ENCODE data around the gene FHOD3.
"Not testable (repeated sequence)": the region's sequence is repeated elsewhere in the genome, so short reads cannot be mapped to it uniquely, and the experiment has no call there.

The FHOD3 gene

DNA sequence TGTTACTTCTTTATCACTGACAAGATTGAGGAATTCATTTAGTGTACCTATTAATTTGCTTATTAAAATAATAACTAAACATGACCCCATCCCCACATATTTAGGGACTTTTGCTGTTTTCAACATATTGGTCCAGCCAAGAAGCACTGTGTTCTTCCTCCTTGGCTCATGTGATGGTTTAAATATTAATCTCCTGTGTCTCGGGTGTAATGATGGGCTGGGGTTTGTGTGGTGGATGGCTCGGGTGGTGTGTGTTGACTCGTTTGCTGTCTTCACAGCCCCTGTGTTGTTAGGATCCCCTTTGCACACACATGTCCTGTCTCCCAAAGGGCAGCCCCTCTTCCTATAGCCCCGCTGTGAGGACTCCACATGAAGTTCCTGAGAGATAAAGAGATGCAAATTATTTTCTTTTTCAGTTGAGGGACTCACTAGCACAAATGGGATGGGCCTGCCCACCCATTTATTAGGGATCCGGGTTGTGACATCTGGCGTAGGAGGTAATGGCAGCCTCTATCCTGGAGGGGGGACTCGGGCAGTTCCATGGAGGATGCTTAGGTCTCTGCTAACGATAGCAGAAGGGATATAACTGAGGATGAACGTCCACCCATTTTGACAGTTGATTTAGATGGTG lies 53.4 kb downstream of the FHOD3 start:
- Histone ChIP-seq H2AFZ (ENCODE audit: low read length) (no peak overlapping the region), H3F3A (ENCODE audit: insufficient read depth, low read length) (no peaks in the 10 kb centered on the region), H3K9ac (ENCODE audit: low read length) (no peak overlapping the region), H3K9me3 (replicated peaks; ENCODE audit: insufficient read depth, low read length) (no peaks in the 10 kb centered on the region), H3K9me2 (replicated peaks; ENCODE audit: insufficient read depth, low read length) (no peaks in the 10 kb centered on the region), H3K79me2 (ENCODE audit: low read length) (no peaks in the 10 kb centered on the region), H3K27ac (ENCODE audit: low read length) (no peak overlapping the region), H4K20me1 (ENCODE audit: insufficient read depth, low read length) (no peaks in the 10 kb centered on the region), H3K36me3 (replicated peaks; ENCODE audit: insufficient read depth, low read length) (no peaks in the 10 kb centered on the region), H3K4me2 (ENCODE audit: low read depth, low read length) (no peak overlapping the region), H3K27me3 (replicated peaks; ENCODE audit: insufficient read depth, low read length) (no peaks in the 10 kb centered on the region), H3K4me1 (ENCODE audit: low read length) (no peaks in the 10 kb centered on the region), H3K4me3 (ENCODE audit: low read length) (no peak overlapping the region)
- DNase-seq: no peak
- TF ChIP-seq, protein P1, sequence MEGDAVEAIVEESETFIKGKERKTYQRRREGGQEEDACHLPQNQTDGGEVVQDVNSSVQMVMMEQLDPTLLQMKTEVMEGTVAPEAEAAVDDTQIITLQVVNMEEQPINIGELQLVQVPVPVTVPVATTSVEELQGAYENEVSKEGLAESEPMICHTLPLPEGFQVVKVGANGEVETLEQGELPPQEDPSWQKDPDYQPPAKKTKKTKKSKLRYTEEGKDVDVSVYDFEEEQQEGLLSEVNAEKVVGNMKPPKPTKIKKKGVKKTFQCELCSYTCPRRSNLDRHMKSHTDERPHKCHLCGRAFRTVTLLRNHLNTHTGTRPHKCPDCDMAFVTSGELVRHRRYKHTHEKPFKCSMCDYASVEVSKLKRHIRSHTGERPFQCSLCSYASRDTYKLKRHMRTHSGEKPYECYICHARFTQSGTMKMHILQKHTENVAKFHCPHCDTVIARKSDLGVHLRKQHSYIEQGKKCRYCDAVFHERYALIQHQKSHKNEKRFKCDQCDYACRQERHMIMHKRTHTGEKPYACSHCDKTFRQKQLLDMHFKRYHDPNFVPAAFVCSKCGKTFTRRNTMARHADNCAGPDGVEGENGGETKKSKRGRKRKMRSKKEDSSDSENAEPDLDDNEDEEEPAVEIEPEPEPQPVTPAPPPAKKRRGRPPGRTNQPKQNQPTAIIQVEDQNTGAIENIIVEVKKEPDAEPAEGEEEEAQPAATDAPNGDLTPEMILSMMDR (IDR thresholded peaks at IDR 0.05; ENCODE audit: low read length): no peak
- no peak for TF ChIP-seq EZH2 (optimal IDR thresholded peaks at IDR 0.05; ENCODE audit: low read depth, low read length)
- TF ChIP-seq EZH2phosphoT487 (IDR thresholded peaks at IDR 0.05; ENCODE audit: low read length): no peak

DNA sequence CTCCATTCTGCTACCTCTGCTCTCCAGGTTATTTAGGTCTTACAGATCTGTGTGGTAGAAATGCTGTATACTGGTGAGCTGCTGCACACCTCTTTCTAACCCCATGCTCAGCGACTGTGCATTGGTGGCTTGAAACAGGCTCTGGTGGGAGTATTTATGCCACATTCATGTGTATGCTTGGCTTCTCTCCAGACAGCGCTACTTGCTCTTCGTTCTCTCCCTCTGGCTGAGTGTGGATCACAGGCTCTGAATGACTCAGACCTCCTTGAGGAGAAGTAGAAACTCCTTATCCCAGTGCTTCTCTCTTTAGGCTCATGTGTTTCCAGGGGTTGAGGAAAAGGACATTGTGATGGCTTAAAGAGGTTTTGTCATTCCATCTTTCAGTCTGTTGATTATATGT lies 54.9 kb downstream of the FHOD3 start:
- Histone ChIP-seq H2AFZ (ENCODE audit: low read length) (no peak overlapping the region), H3K9me3 (replicated peaks; ENCODE audit: insufficient read depth, low read length) (no peaks in the 10 kb centered on the region), H3K36me3 (replicated peaks; ENCODE audit: insufficient read depth, low read length) (no peaks in the 10 kb centered on the region), H3K27ac (ENCODE audit: low read length) (no peak overlapping the region), H3K27me3 (replicated peaks; ENCODE audit: insufficient read depth, low read length) (no peaks in the 10 kb centered on the region), H3K79me2 (ENCODE audit: low read length) (no peaks in the 10 kb centered on the region), H3K9me2 (replicated peaks; ENCODE audit: insufficient read depth, low read length) (no peaks in the 10 kb centered on the region), H3K4me3 (ENCODE audit: low read length) (no peak overlapping the region), H3K4me2 (ENCODE audit: low read depth, low read length) (no peak overlapping the region), H3F3A (ENCODE audit: insufficient read depth, low read length) (no peaks in the 10 kb centered on the region), H4K20me1 (ENCODE audit: insufficient read depth, low read length) (no peaks in the 10 kb centered on the region), H3K9ac (ENCODE audit: low read length) (no peak overlapping the region), H3K4me1 (ENCODE audit: low read length) (no peaks in the 10 kb centered on the region)
- no peak for DNase-seq
- TF ChIP-seq EZH2phosphoT487 (IDR thresholded peaks at IDR 0.05; ENCODE audit: low read length) (no peak), EZH2 (optimal IDR thresholded peaks at IDR 0.05; ENCODE audit: low read depth, low read length) (no peak)
- TF ChIP-seq, protein P1 (IDR thresholded peaks at IDR 0.05; ENCODE audit: low read length): no peak

DNA sequence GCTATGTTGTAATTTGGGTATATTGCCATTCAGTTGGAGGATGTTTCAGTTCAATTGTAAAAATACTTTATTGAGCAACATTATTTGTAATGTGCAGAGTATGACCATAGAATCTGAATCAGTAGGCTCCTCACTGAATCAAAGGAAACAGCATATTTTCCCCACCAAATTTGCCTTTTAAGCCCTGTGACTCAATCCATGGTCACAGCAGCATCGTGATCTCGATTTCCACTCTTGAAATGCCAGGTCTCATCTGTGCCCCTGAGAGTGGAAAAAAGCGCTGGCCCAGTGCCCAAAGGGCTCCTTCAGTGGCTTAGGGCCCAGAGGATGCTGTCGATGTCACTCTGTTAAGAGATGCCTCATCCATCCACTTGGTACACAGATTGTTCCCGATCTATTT lies 57.5 kb downstream of the FHOD3 start:
- no peak overlapping the region for H3K4me3 ChIP-seq (ENCODE audit: low read length)
- no peak for TF ChIP-seq EZH2 (optimal IDR thresholded peaks at IDR 0.05; ENCODE audit: low read depth, low read length)
- H3K27ac ChIP-seq (ENCODE audit: low read length): no peak overlapping the region
- no peak overlapping the region for H3K9ac ChIP-seq (ENCODE audit: low read length)
- no peaks in the 10 kb centered on the region for H3F3A ChIP-seq (ENCODE audit: insufficient read depth, low read length)
- H2AFZ ChIP-seq (ENCODE audit: low read length): no peak overlapping the region
- no peaks in the 10 kb centered on the region for H3K36me3 ChIP-seq (replicated peaks; ENCODE audit: insufficient read depth, low read length)
- no peaks in the 10 kb centered on the region for H3K27me3 ChIP-seq (replicated peaks; ENCODE audit: insufficient read depth, low read length)
- no peak overlapping the region for H3K4me2 ChIP-seq (ENCODE audit: low read depth, low read length)
- DNase-seq: no peak
- H3K79me2 ChIP-seq (ENCODE audit: low read length): no peaks in the 10 kb centered on the region
- no peaks in the 10 kb centered on the region for H4K20me1 ChIP-seq (ENCODE audit: insufficient read depth, low read length)
- H3K9me3 ChIP-seq (replicated peaks; ENCODE audit: insufficient read depth, low read length): no peaks in the 10 kb centered on the region
- H3K9me2 ChIP-seq (replicated peaks; ENCODE audit: insufficient read depth, low read length): no peaks in the 10 kb centered on the region
- H3K4me1 ChIP-seq (ENCODE audit: low read length): peaks cover 5% of the 10 kb centered on the region

DNA sequence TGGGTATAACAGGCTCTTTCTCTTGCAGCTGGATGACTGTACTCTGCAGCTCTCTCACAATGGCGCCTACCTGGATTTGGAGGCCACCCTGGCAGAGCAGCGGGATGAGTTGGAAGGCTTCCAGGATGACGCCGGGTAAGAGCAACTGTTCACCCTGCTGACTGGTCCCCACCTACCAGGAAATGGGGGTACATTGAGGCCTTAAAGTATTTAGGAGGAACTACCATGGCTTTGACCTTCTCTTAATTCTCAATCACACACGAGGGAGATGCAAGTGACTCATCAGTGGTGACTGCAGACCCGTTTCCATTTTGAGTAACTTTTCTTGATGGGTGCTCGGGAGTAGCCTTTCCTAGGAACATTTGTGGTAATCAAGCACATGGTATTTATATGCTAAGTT lies 58.0 kb downstream of the FHOD3 start:
- no peak overlapping the region for H3K9ac ChIP-seq (ENCODE audit: low read length)
- H3K4me2 ChIP-seq (ENCODE audit: low read depth, low read length): no peak overlapping the region
- no peaks in the 10 kb centered on the region for H3K27me3 ChIP-seq (replicated peaks; ENCODE audit: insufficient read depth, low read length)
- H3K9me3 ChIP-seq (replicated peaks; ENCODE audit: insufficient read depth, low read length): no peaks in the 10 kb centered on the region
- H2AFZ ChIP-seq (ENCODE audit: low read length): no peak overlapping the region
- DNase-seq: no peak
- H3K4me3 ChIP-seq (ENCODE audit: low read length): no peak overlapping the region
- H3K4me1 ChIP-seq (ENCODE audit: low read length): peaks cover 10% of the 10 kb centered on the region
- no peaks in the 10 kb centered on the region for H3K9me2 ChIP-seq (replicated peaks; ENCODE audit: insufficient read depth, low read length)
- H4K20me1 ChIP-seq (ENCODE audit: insufficient read depth, low read length): no peaks in the 10 kb centered on the region
- peaks cover 3% of the 10 kb centered on the region; the same call in 1 of the 2 replicates for H3F3A ChIP-seq (ENCODE audit: insufficient read depth, low read length)
- H3K79me2 ChIP-seq (ENCODE audit: low read length): no peaks in the 10 kb centered on the region
- H3K36me3 ChIP-seq (replicated peaks; ENCODE audit: insufficient read depth, low read length): no peaks in the 10 kb centered on the region
- no peak for TF ChIP-seq EZH2phosphoT487 (IDR thresholded peaks at IDR 0.05; ENCODE audit: low read length)
- TF ChIP-seq EZH2 (optimal IDR thresholded peaks at IDR 0.05; ENCODE audit: low read depth, low read length): no peak
- TF ChIP-seq, protein P1 (IDR thresholded peaks at IDR 0.05; ENCODE audit: low read length): no peak
- no peak overlapping the region for H3K27ac ChIP-seq (ENCODE audit: low read length)

DNA sequence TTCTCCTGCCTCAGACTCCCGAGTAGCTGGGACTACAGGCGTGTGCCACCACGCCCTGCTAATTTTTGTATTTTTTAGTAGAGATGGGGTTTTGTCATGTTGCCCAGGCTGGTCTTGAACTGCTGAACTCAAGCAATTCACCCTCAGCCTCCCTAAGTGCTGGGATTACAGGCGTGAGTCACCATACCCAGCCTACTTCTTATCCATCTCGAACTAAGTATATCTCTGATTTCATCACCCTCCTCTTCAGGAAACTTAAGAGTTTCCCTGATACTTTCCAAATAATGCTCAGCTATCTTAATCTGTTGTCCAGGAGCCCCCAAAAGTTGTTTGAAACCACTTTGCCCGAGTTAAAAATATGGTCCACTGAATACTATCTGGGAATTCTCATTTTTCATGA lies 59.2 kb downstream of the FHOD3 start:
- peaks cover 16% of the 10 kb centered on the region for H3F3A ChIP-seq (ENCODE audit: insufficient read depth, low read length)
- not testable (repeated sequence) for H3K79me2 ChIP-seq (ENCODE audit: low read length); H3K4me3 ChIP-seq (ENCODE audit: low read length); H4K20me1 ChIP-seq (ENCODE audit: insufficient read depth, low read length); H3K9me3 ChIP-seq (replicated peaks; ENCODE audit: insufficient read depth, low read length); DNase-seq; H3K27ac ChIP-seq (ENCODE audit: low read length); H3K4me2 ChIP-seq (ENCODE audit: low read depth, low read length); H3K36me3 ChIP-seq (replicated peaks; ENCODE audit: insufficient read depth, low read length); H3K9me2 ChIP-seq (replicated peaks; ENCODE audit: insufficient read depth, low read length); H3K27me3 ChIP-seq (replicated peaks; ENCODE audit: insufficient read depth, low read length); H3K9ac ChIP-seq (ENCODE audit: low read length); H2AFZ ChIP-seq (ENCODE audit: low read length)
- peaks cover 23% of the 10 kb centered on the region for H3K4me1 ChIP-seq (ENCODE audit: low read length)

Measured in MM.1S (cell line).